ENCODE data around the gene PRG3. TPM values are rescaled to one million over a fixed set of nuclear protein-coding genes. Genes with fewer than 3 reads are reported as not detected.

The PRG3 gene
- total and polyA plus RNA-seq, 2 experiments from 2014 or later: not detected

DNA sequence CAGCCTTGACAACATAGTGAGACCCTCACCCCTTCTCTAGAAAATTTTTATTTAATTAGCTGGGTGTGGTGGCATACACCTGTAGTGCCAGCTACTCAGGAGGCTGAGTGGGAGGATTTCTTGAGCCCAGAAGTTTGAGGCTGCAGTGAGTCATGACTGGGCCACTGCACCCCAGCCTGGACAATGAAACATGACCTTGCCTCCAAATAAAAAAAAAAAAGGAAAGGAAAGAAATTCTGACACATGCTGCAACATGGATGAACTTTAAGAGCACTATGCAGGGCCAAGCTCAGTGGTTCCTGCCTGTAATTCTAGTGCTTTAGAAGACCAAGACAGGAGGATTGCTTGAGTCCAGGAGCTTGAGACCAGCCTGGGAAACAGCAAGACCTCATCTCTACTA is 37.2 kb upstream of the PRG3 start:
- Histone ChIP-seq H3K79me2 (no peaks in the 10 kb centered on the region), H3K36me3 (replicated peaks; ENCODE audit: insufficient read depth, low read depth) (no peaks in the 10 kb centered on the region), H3K27me3 (no peaks in the 10 kb centered on the region), H2AFZ (no peak overlapping the region), H4K20me1 (ENCODE audit: insufficient read depth, poor library complexity, severe bottlenecking) (no peaks in the 10 kb centered on the region), H3K9me3 (ENCODE audit: low read depth) (no peaks in the 10 kb centered on the region), H3K9me2 (replicated peaks; ENCODE audit: insufficient read depth) (no peaks in the 10 kb centered on the region), H3K27ac (no peak overlapping the region), H3K4me3 (no peak overlapping the region), H3K4me2 (no peak overlapping the region), H3K4me1 (ENCODE audit: insufficient read depth) (no peaks in the 10 kb centered on the region)
- TF ChIP-seq EZH2 (IDR thresholded peaks at IDR 0.05; ENCODE audit: borderline replicate concordance) (no peak), EZH2phosphoT487 (IDR thresholded peaks at IDR 0.05; ENCODE audit: low read depth, severe bottlenecking, unreplicated experiment) (no peak)
- TF ChIP-seq, protein P1, sequence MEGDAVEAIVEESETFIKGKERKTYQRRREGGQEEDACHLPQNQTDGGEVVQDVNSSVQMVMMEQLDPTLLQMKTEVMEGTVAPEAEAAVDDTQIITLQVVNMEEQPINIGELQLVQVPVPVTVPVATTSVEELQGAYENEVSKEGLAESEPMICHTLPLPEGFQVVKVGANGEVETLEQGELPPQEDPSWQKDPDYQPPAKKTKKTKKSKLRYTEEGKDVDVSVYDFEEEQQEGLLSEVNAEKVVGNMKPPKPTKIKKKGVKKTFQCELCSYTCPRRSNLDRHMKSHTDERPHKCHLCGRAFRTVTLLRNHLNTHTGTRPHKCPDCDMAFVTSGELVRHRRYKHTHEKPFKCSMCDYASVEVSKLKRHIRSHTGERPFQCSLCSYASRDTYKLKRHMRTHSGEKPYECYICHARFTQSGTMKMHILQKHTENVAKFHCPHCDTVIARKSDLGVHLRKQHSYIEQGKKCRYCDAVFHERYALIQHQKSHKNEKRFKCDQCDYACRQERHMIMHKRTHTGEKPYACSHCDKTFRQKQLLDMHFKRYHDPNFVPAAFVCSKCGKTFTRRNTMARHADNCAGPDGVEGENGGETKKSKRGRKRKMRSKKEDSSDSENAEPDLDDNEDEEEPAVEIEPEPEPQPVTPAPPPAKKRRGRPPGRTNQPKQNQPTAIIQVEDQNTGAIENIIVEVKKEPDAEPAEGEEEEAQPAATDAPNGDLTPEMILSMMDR (IDR thresholded peaks at IDR 0.05; ENCODE audit: poor library complexity): no peak
- no peak for DNase-seq (ENCODE audit: low spot score)

DNA sequence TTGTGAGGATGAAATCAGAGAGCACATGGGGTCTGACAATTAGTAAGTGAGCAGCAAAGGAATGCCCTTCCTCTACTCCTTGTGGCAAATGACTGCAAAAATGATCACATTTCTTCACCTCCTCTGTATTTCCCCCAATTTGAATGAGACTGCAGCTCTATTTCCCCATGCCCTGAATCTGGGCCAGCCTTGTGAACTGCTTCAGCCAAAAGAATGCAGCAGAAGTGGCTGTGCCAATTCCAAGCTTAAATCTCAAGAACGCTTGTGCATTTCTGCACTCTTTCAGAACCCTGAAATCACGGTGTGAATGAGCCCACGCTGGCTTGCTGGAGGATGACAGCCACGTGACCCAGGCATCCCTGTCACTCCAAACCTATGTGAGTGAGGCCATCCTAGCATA is 36.1 kb upstream of the PRG3 start:
- Histone ChIP-seq H3K27ac (no peak overlapping the region), H3K9me2 (replicated peaks; ENCODE audit: insufficient read depth) (no peaks in the 10 kb centered on the region), H3K9me3 (ENCODE audit: low read depth) (no peaks in the 10 kb centered on the region), H2AFZ (no peak overlapping the region), H3K79me2 (no peaks in the 10 kb centered on the region), H3K36me3 (replicated peaks; ENCODE audit: insufficient read depth, low read depth) (no peaks in the 10 kb centered on the region), H3K4me2 (no peak overlapping the region), H3K4me1 (ENCODE audit: insufficient read depth) (no peaks in the 10 kb centered on the region), H3K27me3 (no peaks in the 10 kb centered on the region), H3K4me3 (no peak overlapping the region), H4K20me1 (ENCODE audit: insufficient read depth, poor library complexity, severe bottlenecking) (no peaks in the 10 kb centered on the region)
- DNase-seq (ENCODE audit: low spot score): no peak
- TF ChIP-seq, protein P1 (IDR thresholded peaks at IDR 0.05; ENCODE audit: poor library complexity): no peak
- TF ChIP-seq EZH2phosphoT487 (IDR thresholded peaks at IDR 0.05; ENCODE audit: low read depth, severe bottlenecking, unreplicated experiment) (no peak), EZH2 (IDR thresholded peaks at IDR 0.05; ENCODE audit: borderline replicate concordance) (no peak)
- WGBS (ENCODE audit: low lambda C conversion rate, missing lambda C conversion rate): 95% methylated on average over 4 of the region's 4 CpGs

DNA sequence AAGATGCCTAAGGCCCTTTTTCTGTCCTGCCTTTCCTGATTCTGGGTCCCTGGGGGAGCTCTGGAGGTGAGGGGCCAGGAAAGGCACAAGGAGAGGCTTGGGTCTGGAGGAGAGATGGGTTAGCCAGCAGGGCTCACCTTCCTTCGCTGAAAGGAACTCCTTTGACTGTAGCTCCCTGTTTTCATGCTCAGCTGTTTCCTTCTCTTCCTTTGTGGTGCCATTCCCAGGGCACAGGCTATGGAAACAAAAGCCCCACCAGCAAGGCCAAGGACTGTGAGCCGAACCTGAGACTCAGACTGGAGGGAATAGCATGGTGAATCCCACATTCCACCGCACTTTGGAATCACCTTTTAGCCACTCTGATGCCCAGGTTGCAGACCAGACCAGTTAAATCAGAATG is 35.5 kb upstream of the PRG3 start:
- H3K4me3 ChIP-seq: no peak overlapping the region
- H4K20me1 ChIP-seq (ENCODE audit: insufficient read depth, poor library complexity, severe bottlenecking): no peaks in the 10 kb centered on the region
- no peaks in the 10 kb centered on the region for H3K27me3 ChIP-seq
- H3K9me2 ChIP-seq (replicated peaks; ENCODE audit: insufficient read depth): no peaks in the 10 kb centered on the region
- no peak overlapping the region for H2AFZ ChIP-seq
- no peaks in the 10 kb centered on the region for H3K36me3 ChIP-seq (replicated peaks; ENCODE audit: insufficient read depth, low read depth)
- no peak for TF ChIP-seq EZH2phosphoT487 (IDR thresholded peaks at IDR 0.05; ENCODE audit: low read depth, severe bottlenecking, unreplicated experiment)
- TF ChIP-seq, protein P1 (IDR thresholded peaks at IDR 0.05; ENCODE audit: poor library complexity): no peak
- TF ChIP-seq EZH2 (IDR thresholded peaks at IDR 0.05; ENCODE audit: borderline replicate concordance): no peak
- no peak overlapping the region for H3K4me2 ChIP-seq
- no peak for DNase-seq (ENCODE audit: low spot score)
- 99% methylated on average over 3 of the region's 3 CpGs for WGBS (ENCODE audit: low lambda C conversion rate, missing lambda C conversion rate)
- no peaks in the 10 kb centered on the region for H3K4me1 ChIP-seq (ENCODE audit: insufficient read depth)
- H3K79me2 ChIP-seq: no peaks in the 10 kb centered on the region
- H3K9me3 ChIP-seq (ENCODE audit: low read depth): no peaks in the 10 kb centered on the region
- H3K27ac ChIP-seq: no peak overlapping the region

Measured in hepatocyte (in vitro differentiated cells).